ENCODE data around the gene KRAS. TPM values are rescaled to one million over a fixed set of nuclear protein-coding genes. Genes with fewer than 3 reads are reported as not detected.

The KRAS gene
- total RNA-seq, 1 donor from 2014 or later = 15.5 TPM

DNA sequence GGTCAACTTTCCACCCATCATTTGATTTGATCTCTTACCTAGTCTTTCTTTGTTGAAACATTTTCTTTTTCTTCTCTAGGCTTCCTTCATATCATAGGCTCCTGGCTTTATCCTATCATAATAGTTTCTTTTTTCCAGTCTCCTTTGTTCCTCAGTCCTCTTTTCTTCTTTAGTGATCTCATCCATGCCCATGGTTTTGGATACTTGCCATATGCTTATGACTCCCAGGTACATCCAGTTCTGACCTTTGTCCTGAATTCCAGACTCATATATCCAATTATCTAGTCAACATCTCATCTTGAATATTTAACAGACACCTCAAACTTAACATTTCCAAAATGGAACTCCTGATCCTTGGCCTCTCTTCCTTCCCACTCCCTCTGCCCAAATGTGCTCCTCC lies 36.1 kb upstream of the KRAS start:
- TF ChIP-seq, protein P1, sequence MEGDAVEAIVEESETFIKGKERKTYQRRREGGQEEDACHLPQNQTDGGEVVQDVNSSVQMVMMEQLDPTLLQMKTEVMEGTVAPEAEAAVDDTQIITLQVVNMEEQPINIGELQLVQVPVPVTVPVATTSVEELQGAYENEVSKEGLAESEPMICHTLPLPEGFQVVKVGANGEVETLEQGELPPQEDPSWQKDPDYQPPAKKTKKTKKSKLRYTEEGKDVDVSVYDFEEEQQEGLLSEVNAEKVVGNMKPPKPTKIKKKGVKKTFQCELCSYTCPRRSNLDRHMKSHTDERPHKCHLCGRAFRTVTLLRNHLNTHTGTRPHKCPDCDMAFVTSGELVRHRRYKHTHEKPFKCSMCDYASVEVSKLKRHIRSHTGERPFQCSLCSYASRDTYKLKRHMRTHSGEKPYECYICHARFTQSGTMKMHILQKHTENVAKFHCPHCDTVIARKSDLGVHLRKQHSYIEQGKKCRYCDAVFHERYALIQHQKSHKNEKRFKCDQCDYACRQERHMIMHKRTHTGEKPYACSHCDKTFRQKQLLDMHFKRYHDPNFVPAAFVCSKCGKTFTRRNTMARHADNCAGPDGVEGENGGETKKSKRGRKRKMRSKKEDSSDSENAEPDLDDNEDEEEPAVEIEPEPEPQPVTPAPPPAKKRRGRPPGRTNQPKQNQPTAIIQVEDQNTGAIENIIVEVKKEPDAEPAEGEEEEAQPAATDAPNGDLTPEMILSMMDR (IDR thresholded peaks at IDR 0.05; ENCODE audit: insufficient read depth, low read length, severe bottlenecking) = no peak
- FAIRE-seq (no peak), DNase-seq (ENCODE audit: low read depth) (peak; percentile 78)
- H3K36me3 ChIP-seq (ENCODE audit: control insufficient read depth, insufficient read depth, low read length) = no peaks in the 10 kb centered on the region
- H3K4me3 ChIP-seq (ENCODE audit: low read depth, low read length) = no peak overlapping the region
- H3K27me3 ChIP-seq (ENCODE audit: control insufficient read depth, insufficient read depth, low read length) = no peaks in the 10 kb centered on the region

DNA sequence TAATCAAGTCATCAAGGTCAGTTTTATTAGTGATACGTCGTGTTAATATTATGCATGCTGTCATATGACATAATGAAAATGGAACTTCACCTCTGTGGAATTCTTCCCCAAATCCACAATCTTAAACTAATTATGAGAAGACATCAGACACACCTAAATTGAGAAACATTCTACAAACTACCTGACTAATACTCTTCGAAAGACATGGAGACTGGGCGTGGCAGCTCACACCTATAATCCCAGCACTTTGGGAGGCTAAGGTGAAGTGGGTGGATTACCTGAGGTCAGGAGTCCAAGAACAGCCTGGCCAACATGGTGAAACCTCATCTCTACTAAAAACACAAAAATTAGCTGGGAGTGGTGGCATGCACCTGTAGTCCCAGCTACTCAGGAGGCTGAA lies 33.3 kb upstream of the KRAS start:
- Histone ChIP-seq H3K4me3 (ENCODE audit: low read depth, low read length) (no peak overlapping the region), H3K27me3 (ENCODE audit: control insufficient read depth, insufficient read depth, low read length) (no peaks in the 10 kb centered on the region), H3K36me3 (ENCODE audit: control insufficient read depth, insufficient read depth, low read length) (no peaks in the 10 kb centered on the region)
- DNase-seq (ENCODE audit: low read depth) (peak; percentile 46), FAIRE-seq (no peak)
- TF ChIP-seq, protein P1 (IDR thresholded peaks at IDR 0.05; ENCODE audit: insufficient read depth, low read length, severe bottlenecking) = no peak

DNA sequence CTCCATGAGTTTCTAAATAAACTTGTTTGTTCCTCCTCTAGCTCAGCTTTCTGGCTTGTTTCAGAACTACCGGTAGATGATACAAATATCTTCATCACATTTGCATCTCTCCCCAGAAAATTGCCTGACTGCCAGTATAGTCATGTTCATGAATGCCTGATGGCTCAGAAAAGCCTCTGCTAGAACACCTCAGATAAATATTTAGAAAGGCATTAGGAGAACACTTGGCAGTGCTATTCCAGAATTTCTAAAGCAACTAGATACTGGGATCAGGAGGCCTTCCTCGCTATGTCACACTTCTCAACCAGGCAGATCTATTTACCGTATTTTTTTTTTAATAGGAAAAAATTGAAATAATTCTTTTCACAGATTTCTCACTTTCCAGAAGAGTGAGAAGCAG lies 32.3 kb upstream of the KRAS start:
- TF ChIP-seq, protein P1 (IDR thresholded peaks at IDR 0.05; ENCODE audit: insufficient read depth, low read length, severe bottlenecking) = no peak

DNA sequence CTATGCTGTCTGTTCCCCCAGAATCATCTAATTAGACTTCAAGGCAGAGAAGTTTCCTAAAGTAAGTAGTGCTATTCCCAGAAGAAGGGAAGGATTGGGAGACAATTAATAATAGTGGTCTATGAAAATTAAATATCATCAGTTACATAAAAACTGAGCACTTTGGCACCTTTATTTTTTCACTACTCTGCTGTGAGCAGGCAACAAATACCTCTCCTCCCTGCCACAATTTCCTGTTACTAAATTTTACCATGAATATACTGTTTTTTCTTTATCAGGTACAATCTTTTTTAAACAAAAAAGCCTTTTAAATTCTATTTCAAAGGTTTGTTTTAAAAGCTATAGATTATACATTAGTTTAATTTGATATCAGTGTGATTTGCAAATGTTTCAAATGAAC lies 29.4 kb upstream of the KRAS start:
- no peak for DNase-seq (ENCODE audit: low read depth)
- H3K36me3 ChIP-seq (ENCODE audit: control insufficient read depth, insufficient read depth, low read length) = no peaks in the 10 kb centered on the region
- no peak overlapping the region for H3K4me3 ChIP-seq (ENCODE audit: low read depth, low read length)
- no peaks in the 10 kb centered on the region for H3K27me3 ChIP-seq (ENCODE audit: control insufficient read depth, insufficient read depth, low read length)
- TF ChIP-seq, protein P1 (IDR thresholded peaks at IDR 0.05; ENCODE audit: insufficient read depth, low read length, severe bottlenecking) = no peak
- no peak for FAIRE-seq

More for the DNA sequence above, 32.3 kb upstream of the KRAS start:
- FAIRE-seq (no peak), DNase-seq (ENCODE audit: low read depth) (no peak)
- no peak overlapping the region for H3K4me3 ChIP-seq (ENCODE audit: low read depth, low read length)
- no peaks in the 10 kb centered on the region for H3K36me3 ChIP-seq (ENCODE audit: control insufficient read depth, insufficient read depth, low read length)
- no peaks in the 10 kb centered on the region for H3K27me3 ChIP-seq (ENCODE audit: control insufficient read depth, insufficient read depth, low read length)

DNA sequence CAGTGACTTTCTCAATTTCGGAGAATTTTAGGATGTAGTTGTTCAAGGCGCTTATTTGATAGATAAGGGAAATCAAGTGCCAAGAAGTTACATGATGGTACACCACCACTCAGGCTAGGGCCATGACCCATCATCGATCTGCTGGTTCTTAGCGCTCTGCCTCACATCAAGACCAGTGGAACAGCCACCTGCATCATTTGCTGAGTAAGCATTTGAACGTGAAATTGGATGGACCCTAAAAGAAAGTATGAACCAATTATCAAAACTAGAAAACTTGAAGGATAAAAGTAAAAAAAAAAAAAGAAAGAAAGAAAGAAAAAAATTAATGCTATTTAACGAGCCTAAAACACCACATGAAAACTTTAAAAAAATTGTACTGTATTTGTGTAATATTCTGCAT lies 27.5 kb upstream of the KRAS start:
- DNase-seq (ENCODE audit: low read depth) (no peak), FAIRE-seq (no peak)
- Histone ChIP-seq H3K27me3 (ENCODE audit: control insufficient read depth, insufficient read depth, low read length) (no peaks in the 10 kb centered on the region), H3K4me3 (ENCODE audit: low read depth, low read length) (no peak overlapping the region), H3K36me3 (ENCODE audit: control insufficient read depth, insufficient read depth, low read length) (no peaks in the 10 kb centered on the region)
- TF ChIP-seq, protein P1 (IDR thresholded peaks at IDR 0.05; ENCODE audit: insufficient read depth, low read length, severe bottlenecking) = no peak

DNA sequence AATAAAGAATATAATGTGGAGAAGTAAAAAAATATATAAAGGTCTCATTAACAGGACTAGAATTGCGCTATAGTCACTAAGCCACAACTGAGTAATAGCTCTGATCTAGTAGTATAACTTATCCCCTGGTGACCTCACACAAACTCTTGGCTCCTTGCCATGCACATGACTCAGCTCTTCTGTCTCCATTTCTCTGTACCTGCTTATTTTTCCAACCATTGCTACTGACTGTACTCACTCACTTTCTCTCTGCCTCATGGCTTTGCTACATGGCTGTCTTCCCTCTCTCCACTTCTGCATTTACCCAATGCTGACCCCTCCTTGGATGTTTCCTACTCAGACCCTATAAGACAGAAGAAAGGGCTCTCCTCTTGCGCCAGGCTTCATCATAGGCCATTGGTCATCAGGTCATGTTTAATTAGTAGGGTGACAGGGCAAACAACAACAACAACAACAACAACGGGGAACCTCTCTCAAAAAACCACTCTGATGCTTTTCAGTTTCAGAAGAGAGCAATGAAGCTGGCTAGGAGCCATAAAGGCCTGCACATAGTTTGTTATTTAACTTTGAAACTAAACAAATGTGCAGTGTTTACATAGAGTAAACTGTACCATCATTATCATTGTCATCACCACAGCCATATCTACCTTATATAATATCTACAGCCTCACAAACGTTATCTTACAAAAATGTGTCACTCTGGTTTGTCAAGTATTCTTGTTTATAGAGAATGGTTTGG lies 25.6 kb upstream of the KRAS start:
- Histone ChIP-seq H3K27me3 (ENCODE audit: control insufficient read depth, insufficient read depth, low read length) (no peaks in the 10 kb centered on the region), H3K36me3 (ENCODE audit: control insufficient read depth, insufficient read depth, low read length) (no peaks in the 10 kb centered on the region), H3K4me3 (ENCODE audit: low read depth, low read length) (no peak overlapping the region)
- TF ChIP-seq, protein P1 (IDR thresholded peaks at IDR 0.05; ENCODE audit: insufficient read depth, low read length, severe bottlenecking) = no peak
- peak; percentile 95 for DNase-seq (ENCODE audit: low read depth)
- FAIRE-seq = peak; percentile 95

All from bronchial epithelial cell (primary cell).